Right forelimb (tissue), 1 donor: ENCODE measurements around the gene NPC1L1.
"Not testable (repeated sequence)": the region's sequence is repeated elsewhere in the genome, so short reads cannot be mapped to it uniquely, and the experiment has no call there.

Source experiments
- DNase-seq: peaks from one replicate; pipeline ENCODE4 v3.0.0-alpha.2; 2018

NPC1L1 gene

DNA sequence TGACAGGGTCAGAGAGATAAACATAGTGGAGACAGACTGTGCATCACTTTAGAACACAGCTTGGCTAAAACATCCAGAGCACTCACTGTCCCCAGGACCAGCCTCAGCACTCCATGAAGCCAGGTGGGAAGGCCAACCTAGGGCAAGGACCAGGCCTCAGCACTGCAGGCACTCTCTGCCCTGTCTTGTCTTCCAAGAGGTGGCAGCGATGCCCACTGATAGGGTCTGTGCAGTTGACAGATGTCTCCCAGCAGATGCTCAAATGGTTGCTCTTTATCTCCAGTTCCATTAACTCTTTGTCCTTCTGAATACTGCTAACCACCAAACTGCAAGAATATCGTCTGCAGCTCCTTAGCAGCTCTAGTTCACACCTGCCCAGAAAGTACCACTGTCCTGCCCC, 23.5 kb upstream of the NPC1L1 start:
- no peak for DNase-seq

DNA sequence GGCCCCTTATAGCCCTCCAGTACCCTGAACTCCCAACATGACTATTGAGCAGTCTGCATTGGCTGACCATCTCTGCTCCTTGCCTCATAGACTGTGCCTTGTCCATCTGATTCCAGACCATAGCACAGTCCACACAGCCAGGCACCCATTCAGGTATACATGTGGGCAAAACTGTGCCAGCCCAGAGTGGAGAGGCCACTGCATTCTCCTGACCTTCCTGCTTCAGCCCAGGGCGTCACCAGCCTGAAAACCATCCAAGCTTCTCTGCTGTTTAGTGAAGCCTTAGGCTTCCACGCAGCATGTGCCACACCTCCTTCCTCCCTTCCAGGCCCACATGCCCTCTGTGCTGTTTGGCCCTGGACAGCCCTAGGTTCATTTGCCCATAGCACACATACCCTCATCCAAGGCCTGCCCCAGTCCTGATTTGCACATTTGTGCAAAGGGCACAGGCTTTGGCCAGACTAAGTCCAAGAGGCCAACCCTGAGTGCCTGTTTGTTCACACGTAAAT, 22.1 kb upstream of the NPC1L1 start:
- DNase-seq, result no peak

DNA sequence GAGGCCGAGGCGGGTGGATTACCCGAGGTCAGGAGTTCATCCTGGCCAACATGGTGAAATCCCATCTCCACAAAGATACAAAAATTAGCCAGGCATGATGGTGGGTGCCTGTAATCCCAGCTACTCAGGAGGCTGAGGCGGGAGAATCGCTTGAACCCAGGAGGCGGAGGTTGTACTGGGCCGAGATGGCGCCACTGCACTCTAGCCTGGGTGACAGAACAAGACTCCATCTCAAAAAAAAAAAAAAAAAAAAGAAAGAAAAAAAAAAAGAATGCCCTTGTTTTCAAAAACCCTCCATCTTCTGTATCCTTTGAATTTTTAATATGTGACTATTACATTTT, 21.5 kb upstream of the NPC1L1 start:
- not testable (repeated sequence) for DNase-seq

DNA sequence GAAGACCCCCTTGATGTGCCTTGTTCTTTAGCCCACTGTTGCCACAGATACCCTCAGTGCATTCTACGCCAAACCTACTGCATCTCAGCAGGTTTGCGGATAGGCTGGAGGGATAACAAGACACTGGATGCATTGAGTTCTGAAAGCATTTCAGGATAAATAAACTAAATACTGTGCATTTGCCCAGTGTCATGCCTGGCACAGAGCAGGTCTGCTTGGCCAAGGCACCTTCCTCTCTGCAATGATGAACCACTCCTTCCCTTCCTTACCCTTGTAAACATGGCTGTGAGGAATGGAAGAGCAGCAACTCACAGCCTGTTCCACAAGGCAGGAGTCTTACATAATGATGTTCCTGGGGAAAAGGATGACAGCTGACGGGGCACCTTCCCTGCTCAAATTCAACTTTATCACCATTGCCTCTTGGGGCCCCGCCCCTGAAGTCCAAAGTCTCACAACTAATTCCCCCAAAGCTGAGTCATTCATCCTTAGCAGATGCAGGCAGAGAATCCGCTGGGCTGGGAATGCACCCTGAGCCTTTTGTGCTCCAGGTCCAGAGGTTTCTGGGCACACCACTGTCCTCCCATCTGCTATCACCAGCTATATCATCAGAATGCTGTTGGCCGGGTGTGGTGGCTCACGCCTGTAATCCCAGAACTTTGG, 21.0 kb upstream of the NPC1L1 start:
- no peak for DNase-seq

GRCh38 chr7:44561481-44561880, 20.4 kb upstream of the NPC1L1 start:
- DNase-seq, result no peak

GRCh38 chr7:44559485-44559884, 18.4 kb upstream of the NPC1L1 start:
- DNase-seq, result no peak

DNA sequence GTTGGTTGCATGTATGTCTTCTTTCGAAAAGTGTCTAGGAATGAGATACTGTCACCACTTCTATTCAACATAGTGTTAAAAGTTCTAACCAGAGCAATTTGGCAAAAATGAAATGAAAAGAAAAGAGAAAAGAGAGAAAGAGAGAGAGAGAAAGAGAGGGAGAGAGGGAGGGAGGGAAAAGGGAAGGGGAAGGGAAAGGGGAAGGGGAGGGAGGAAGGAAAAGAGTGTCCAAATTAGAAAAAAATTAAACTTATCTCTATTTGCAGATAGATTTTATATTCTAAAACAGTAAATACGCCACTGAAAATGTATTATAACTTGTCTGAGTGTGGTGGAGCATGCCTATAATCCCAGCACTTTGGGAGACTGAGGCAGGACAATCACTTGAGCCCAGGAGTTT, 16.4 kb upstream of the NPC1L1 start:
- no peak for DNase-seq

- no peak for DNase-seq
These were observed 14.2 kb upstream of the NPC1L1 start for GRCh38 chr7:44555350-44555749.

- not testable (repeated sequence) for DNase-seq
These were observed 11.4 kb upstream of the NPC1L1 start for GRCh38 chr7:44552473-44553005.

GRCh38 chr7:44549457-44549856, 8.3 kb upstream of the NPC1L1 start:
- DNase-seq, result no peak

DNA sequence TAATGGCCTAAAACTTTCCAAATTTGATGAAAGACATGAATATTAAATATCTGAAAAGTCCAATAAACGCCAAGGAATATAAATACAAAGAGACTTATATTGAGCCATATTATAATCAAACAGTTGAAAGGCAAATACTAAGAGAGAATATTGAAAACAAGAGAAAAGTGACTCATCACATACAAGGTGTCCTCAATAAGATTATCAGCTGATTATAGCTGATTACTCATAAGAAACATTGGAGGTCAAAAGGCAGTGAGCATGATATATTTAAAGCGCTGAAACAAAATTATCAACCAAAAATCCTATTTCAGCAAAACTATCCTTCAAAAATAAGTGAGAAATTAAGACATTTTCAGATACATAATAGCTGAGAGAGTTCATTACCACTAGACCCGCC, 7.8 kb upstream of the NPC1L1 start:
- no peak for DNase-seq

DNA sequence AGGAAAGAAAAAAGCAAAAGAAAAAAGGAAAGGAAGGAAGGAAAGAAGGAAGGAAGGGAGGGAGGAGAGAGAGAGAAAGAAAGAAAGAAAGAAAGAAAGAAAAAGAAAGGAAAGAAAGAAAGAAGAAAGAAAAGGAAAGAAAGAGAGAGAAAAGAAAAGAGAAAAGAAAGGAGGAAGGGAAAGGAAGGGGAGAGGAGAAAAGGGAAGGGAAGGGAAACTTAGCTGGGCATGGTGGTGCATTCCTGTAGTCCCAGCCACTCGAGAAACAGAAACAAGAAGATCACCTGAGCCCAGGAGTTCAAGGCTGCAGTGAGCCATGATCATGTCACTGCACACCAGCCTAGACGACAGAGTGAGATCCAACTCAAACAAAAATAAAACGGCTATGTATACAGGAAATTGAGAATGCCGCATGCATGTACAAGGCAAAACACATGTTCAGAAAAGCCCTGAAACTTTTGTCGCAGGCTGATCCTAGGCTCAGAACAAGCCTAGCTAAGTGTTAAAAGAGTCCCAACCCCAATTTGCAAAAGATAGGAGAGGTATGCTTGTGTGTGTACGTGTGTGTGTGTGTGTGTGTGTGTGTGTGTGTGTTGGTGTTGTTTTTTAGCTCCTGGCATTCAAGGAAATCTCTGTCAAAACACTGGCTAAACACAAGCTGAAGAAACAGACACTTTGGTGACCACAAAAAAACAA, 6.6 kb upstream of the NPC1L1 start:
- DNase-seq, result no peak

DNA sequence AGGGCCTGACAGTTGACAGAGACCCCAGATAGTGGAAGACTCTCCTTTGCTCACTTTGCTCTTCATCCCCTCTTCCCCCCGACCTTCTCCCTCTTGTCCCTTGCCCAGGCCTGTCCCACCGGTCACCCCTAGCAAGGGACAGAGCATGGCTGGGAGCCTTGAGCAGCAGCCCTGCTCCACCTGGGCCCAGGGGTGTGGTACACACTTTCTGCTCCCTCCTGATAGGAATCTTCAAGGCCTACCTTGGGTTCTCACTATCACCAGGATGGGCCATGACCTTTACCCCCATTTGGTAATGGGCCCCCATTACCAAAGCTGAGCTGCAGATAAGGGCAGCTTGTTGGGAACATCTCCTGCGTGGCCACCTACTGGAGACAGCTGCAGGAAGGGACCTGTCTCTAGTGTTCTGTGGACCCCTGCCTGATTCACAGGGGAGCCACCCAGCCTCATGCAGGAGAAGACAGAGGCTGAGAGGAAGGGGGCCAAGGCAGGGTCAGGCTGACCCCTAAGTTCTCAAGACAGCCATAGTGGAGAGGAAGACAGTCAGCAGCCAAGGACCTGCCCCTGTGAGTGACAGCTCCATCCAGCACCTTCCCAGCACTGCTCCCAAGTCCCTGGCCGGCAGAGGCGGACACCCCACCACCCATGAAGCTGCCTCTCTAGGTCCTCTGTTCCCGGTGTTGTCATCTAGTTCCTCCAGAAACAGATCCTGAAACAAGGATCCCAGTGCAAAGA, 913 bp upstream of the NPC1L1 start:
- DNase-seq, result no peak

GRCh38 chr7:44540592-44541027, 520 bp downstream of the NPC1L1 start:
- DNase-seq, result no peak

- DNase-seq, result no peak
These were observed 1.2 kb downstream of the NPC1L1 start for GRCh38 chr7:44539669-44540506.

DNA sequence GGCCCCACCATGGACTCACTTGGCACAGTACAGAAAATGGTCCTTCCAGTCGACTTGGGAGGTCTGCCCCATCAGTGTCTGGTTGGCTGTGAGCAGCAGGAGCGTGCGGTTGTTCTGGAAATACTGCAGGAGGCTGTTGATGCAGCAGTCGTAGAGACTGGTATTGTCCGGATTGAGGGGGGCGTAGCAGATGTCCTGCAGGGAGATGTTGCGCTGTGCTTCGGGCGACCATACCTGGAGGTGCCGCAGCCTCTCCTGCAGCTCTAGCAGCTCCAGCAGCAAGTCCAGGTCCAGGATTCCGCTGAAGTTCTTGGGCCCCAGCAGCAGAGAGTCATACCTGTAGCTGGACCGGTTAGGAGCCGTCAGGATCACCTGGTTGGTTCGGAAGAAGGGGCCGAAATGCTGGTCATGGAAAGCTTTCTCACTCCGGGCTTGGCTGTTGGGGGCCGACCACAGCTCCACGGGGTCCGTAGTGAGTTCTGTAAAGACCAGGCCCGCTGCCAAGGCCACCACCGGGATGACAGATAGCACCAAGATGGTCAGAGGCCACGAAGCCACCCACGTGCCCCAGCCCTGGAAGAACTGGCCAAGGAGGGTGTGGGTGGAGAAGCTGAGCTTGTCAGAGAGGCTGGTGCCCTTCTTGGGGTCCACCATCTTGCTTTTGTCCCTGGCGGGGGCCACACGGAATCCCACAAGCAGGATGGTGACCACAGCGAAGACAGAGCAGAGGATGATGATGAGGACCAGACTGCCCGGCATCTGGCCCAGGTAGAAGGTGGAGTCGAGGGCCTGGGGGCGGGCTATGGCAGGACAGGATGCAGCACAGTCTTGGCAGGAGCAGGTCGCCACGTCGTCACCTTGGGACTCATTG, 2.1 kb downstream of the NPC1L1 start:
- no peak for DNase-seq

DNA sequence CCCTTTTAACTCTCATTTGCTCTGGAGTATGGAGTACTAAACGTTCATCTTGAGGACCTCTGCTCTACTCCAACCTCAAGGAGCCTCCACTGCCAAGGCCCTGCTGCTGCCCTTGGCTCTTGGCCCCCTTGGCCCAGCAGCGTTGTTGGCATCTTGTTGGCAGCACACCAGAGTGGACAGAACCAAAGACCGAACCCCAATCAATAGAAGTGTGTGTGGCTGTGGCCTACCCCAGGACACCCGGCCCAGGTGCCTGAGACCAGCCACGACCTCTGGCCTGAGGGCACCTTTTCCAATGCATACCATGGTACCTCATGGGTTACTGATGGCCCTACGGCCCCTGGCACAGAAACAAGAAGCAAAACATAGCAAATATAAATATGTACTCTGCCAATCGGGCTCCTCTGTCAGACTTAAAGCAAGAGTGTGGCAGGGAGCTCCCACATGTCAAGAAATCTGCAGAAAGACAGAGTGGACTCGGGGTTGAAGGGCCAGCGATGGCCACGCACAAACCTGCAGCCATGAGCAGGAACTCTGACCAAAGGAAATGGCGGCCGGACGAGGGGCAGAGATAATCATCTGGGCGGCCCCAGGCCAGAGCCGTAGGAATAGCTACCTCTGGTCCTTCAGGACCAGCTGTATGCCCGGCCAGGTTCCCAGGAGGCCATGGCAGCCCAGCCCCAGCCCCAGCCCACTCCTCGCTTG, 2.9 kb downstream of the NPC1L1 start:
- no peak for DNase-seq

- no peak for DNase-seq
These were observed 3.7 kb downstream of the NPC1L1 start for GRCh38 chr7:44537442-44537841.

- no peak for DNase-seq
These were observed 5.0 kb downstream of the NPC1L1 start for GRCh38 chr7:44536090-44536489.

DNA sequence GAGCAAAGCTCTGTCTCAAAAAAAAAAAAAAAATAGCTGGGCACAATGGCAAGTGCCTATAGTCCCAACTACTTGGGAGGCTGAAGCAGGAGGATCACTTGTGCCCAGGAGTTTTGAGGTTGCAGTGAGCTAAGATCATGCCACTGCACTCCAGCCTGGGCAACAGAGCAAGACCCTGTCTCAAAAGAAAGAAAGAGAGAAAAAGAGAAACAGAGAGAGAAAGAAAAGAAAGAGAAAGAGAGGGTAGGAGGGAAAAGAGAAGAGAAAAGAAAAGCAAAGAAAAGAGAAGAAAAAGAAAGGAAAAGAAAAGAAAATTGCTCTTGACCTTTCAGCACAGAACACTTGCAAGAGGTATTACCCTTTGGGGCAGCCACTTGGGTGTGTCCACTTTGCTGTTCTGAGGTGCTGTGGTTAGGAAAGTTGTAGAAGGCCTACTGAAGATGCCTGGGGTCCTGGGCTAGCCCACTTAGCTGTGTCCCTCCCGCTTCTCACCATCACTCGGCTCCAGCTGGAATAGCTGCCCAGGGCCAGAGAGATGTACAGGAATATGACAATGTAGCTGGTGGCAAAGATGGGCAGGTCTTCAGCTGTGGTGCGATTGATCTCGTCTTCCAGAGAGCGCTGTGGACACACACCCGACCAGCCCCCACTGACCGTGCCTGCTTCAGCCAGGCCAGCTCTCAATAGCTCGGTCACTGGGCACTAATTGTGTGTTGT, 5.6 kb downstream of the NPC1L1 start:
- no peak for DNase-seq
